Mammary epithelial cell (primary cell): ENCODE measurements around the gene STX1B.

Experiments
- EZH2 ChIP-seq: IDR thresholded peaks from 2 replicates; pipeline ENCODE4 v1.6.1; 2012; ENCODE audit warnings: low read length, inconsistent platforms, borderline replicate concordance
- TF ChIP-seq, protein P1 (sequence below), 2 donors: IDR thresholded peaks in 1 of 2; conservative IDR thresholded peaks in 1 of 2; 2 replicates each; pipeline ENCODE4 v1.5.1; 2011 to 2012; ENCODE audit warnings: inconsistent platforms in 2 of 2, low read length in 2 of 2, mild to moderate bottlenecking in 2 of 2, control low read depth in 1 of 2, low read depth in 1 of 2; ENCODE audit not compliant: insufficient read depth in 1 of 2; ENCODE audit errors: extremely low read depth in 1 of 2

DNA sequence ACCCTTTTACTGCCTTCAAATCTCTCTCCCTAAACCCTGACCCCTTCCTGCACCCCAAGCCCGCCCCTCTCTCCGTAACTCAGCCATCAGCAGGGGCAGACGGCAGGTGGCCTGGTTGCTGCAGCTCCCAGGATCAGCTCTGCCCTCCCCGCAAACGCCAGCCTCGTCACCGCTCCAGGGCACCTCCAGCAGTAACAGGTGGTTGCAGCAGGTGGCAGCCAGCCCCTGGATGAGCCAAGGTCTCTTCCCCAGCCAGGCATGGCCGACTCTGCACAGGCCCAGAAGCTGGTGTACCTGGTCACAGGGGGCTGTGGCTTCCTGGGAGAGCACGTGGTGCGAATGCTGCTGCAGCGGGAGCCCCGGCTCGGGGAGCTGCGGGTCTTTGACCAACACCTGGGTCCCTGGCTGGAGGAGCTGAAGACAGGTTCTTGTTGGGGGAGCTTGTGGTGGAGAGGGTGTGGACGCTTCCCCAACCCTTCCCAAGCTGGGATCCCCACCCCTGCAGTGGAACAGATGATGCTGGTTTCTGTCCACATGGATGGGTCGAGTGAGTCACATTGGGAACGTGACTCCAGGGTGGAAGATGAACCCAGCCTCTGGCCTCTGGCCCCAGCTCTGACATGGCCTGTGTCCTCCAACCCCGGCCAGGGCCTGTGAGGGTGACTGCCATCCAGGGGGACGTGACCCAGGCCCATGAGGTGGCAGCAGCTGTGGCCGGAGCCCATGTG lies 24.9 kb downstream of the STX1B start:
- TF ChIP-seq, protein P1, sequence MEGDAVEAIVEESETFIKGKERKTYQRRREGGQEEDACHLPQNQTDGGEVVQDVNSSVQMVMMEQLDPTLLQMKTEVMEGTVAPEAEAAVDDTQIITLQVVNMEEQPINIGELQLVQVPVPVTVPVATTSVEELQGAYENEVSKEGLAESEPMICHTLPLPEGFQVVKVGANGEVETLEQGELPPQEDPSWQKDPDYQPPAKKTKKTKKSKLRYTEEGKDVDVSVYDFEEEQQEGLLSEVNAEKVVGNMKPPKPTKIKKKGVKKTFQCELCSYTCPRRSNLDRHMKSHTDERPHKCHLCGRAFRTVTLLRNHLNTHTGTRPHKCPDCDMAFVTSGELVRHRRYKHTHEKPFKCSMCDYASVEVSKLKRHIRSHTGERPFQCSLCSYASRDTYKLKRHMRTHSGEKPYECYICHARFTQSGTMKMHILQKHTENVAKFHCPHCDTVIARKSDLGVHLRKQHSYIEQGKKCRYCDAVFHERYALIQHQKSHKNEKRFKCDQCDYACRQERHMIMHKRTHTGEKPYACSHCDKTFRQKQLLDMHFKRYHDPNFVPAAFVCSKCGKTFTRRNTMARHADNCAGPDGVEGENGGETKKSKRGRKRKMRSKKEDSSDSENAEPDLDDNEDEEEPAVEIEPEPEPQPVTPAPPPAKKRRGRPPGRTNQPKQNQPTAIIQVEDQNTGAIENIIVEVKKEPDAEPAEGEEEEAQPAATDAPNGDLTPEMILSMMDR (conservative IDR thresholded peaks at IDR 0.05 in 1 of 2, IDR thresholded peaks at IDR 0.05 in 1 of 2; ENCODE audit: extremely low read depth in 1 of 2, insufficient read depth in 1 of 2, low read depth in 1 of 2, low read length in 2 of 2): peak; percentile 19 to 72
- no peak for TF ChIP-seq EZH2
